B cell (primary cell): ENCODE measurements around the gene DNAH10. TPM values are rescaled to one million over a fixed set of nuclear protein-coding genes. Genes with fewer than 3 reads are reported as not detected.

Source experiments
- ATAC-seq: fragments of 200-7000 bp; cut with Tn5 transposase; one replicate; pipeline ENCODE4 v1.10.0; 2021; ENCODE audit warnings: low read depth, mild to moderate bottlenecking, moderate number of reproducible peaks, moderate library complexity
- CTCF ChIA-PET: fragments of 350-600 bp; sonication (Branson Sonifier 250); formaldehyde crosslinking; loops from one replicate; lab custom pipeline; 2021; ENCODE audit warnings: antibody characterized with exemption, inconsistent platforms; lab: Charles Lee
- POLR2A ChIA-PET: fragments of 350-600 bp; sonication (Branson Sonifier 250); formaldehyde crosslinking; loops from one replicate; lab custom pipeline; 2021; ENCODE audit warnings: antibody characterized with exemption; lab: Charles Lee
- DNase-seq: peaks from one replicate; pipeline ENCODE4 v3.0.0; 2013
- H2AFZ ChIP-seq: 2 replicates; pipeline ENCODE4 v1.6.1; 2012; ENCODE audit warnings: mild to moderate bottlenecking, low read depth, low read length; ENCODE audit not compliant: insufficient read depth, poor library complexity, severe bottlenecking
- H3K27ac ChIP-seq, 2 donors: 1 replicate in 1 of 2; 2 replicates in 1 of 2; pipeline ENCODE4 v1.5.1; 2012 to 2013; ENCODE audit warnings: low read length in 2 of 2, mild to moderate bottlenecking in 2 of 2, moderate library complexity in 1 of 2
- H3K27me3 ChIP-seq, 4 experiments: fragments of 200-600 bp in 1 of 4; sonication (generic) in 1 of 4; replicated peaks in 1 of 4; 1 replicate in 2 of 4; 2 replicates in 2 of 4; pipeline versions ENCODE4 v1.6.1 to v1.7.0; 2013 to 2016; ENCODE audit warnings: low read length in 3 of 4, mild to moderate bottlenecking in 2 of 4, mixed read lengths in 1 of 4, moderate library complexity in 1 of 4; ENCODE audit not compliant: insufficient read depth in 4 of 4, control insufficient read depth in 3 of 4; ENCODE audit errors: control extremely low read depth in 1 of 4
- H3K36me3 ChIP-seq, 2 experiments: replicated peaks in 1 of 2; 1 replicate in 1 of 2; 2 replicates in 1 of 2; pipeline versions ENCODE4 v1.6.1 to v1.7.1; 2013; ENCODE audit warnings: low read length in 1 of 2; ENCODE audit not compliant: insufficient read depth in 2 of 2, control insufficient read depth in 1 of 2; ENCODE audit errors: control extremely low read depth in 1 of 2, extremely low read depth in 1 of 2
- H3K4me1 ChIP-seq, 2 donors: fragments of 200-600 bp in 1 of 2; sonication (generic) in 1 of 2; 1 replicate in 1 of 2; 2 replicates in 1 of 2; pipeline versions ENCODE4 v1.5.1 to v1.6.1; 2013 to 2017; ENCODE audit warnings: low read length in 2 of 2; ENCODE audit not compliant: control insufficient read depth in 2 of 2, insufficient read depth in 2 of 2
- H3K4me2 ChIP-seq: replicated peaks from 2 replicates; pipeline ENCODE3; 2012; ENCODE audit warnings: mild to moderate bottlenecking, low read depth, low read length; ENCODE audit not compliant: poor library complexity, severe bottlenecking
- H3K4me3 ChIP-seq, 5 experiments: fragments of 200-600 bp in 1 of 5; sonication (generic) in 1 of 5; 1 replicate in 3 of 5; 2 replicates in 2 of 5; pipeline versions ENCODE4 v1.5.1 to v1.7.0; 2011 to 2016; ENCODE audit warnings: low read length in 4 of 5, mild to moderate bottlenecking in 4 of 5, low read depth in 2 of 5, control low read depth in 1 of 5, moderate library complexity in 1 of 5; ENCODE audit not compliant: insufficient read depth in 1 of 5; ENCODE audit errors: control extremely low read depth in 1 of 5, extremely low read depth in 1 of 5
- H3K79me2 ChIP-seq: fragments of 200-600 bp; sonication (generic); one replicate; pipeline ENCODE4 v1.6.0; 2016; ENCODE audit warnings: low read length; ENCODE audit not compliant: control insufficient read depth, insufficient read depth
- H3K9ac ChIP-seq: fragments of 200-600 bp; sonication (generic); 2 replicates; pipeline ENCODE4 v1.6.1; 2017; ENCODE audit warnings: mild to moderate bottlenecking, low read length, moderate library complexity
- H3K9me3 ChIP-seq, 3 donors: one replicate each; pipeline versions ENCODE4 v1.6.1 to v1.7.1; 2013; ENCODE audit warnings: low read length in 2 of 3; ENCODE audit not compliant: control insufficient read depth in 2 of 3, insufficient read depth in 1 of 3; ENCODE audit errors: control extremely low read depth in 1 of 3
- H4K20me1 ChIP-seq: 2 replicates; pipeline ENCODE4 v1.6.0; 2012; ENCODE audit warnings: mild to moderate bottlenecking, low read length; ENCODE audit not compliant: insufficient read depth, control insufficient read depth, poor library complexity, severe bottlenecking
- H3K27ac Mint-ChIP-seq: one replicate; pipeline ENCODE4 v1.8.0; 2021; ENCODE audit warnings: mixed read lengths
- H3K27me3 Mint-ChIP-seq: one replicate; pipeline ENCODE4 v1.8.0; 2021; ENCODE audit warnings: mixed read lengths
- H3K4me1 Mint-ChIP-seq: one replicate; pipeline ENCODE4 v1.8.0; 2021; ENCODE audit warnings: mixed read lengths
- H3K4me3 Mint-ChIP-seq: one replicate; pipeline ENCODE4 v1.8.0; 2021; ENCODE audit warnings: mixed read lengths
- H3K9me3 Mint-ChIP-seq: one replicate; pipeline ENCODE4 v1.8.0; 2022; ENCODE audit warnings: mixed read lengths; ENCODE audit not compliant: insufficient read depth
- CTCF ChIP-seq: fragments of 200-600 bp; IDR thresholded peaks from one replicate; pipeline ENCODE4 v1.8.0; 2022; ENCODE audit warnings: antibody characterized with exemption, mild to moderate bottlenecking
- EZH2 ChIP-seq: IDR thresholded peaks from 2 replicates; pipeline ENCODE4 v1.6.1; 2012; ENCODE audit warnings: borderline replicate concordance, low read depth, mild to moderate bottlenecking, moderate library complexity, low read length; ENCODE audit not compliant: insufficient read depth, poor library complexity, severe bottlenecking
- WGBS: methylation state at CpG from one replicate; pipeline ENCODE4 v1.1.5; 2013; ENCODE audit warnings: missing lambda C conversion rate; ENCODE audit not compliant: insufficient coverage; 5-methylcytosine and 5-hydroxymethylcytosine counted together
- intact Hi-C: fragments of 100-400 bp; cut with micrococcal nuclease; formaldehyde crosslinking; loops from one replicate; pipeline ENCODE4 v1.10.0; 2022
- polyA plus RNA-seq: library from polyadenylated mRNA; depleted of rRNA; stranded (reverse); fragments of >200 nt; gene quantifications from 2 replicates; pipeline ENCODE4 v1.2.3, GENCODE V29; 2012
- total RNA-seq, 2 donors: library from RNA; stranded (reverse); fragments of 120-200 nt in 1 of 2; gene quantifications; 1 replicate in 1 of 2; 2 replicates in 1 of 2; pipeline versions ENCODE4 v1.2.3 to v1.2.4, GENCODE V29; 2013 to 2022

Gene DNAH10
- total and polyA plus RNA-seq, 2 donors (not counting 1 experiment from before 2014, with no cell fraction given), result 0.24 to 0.99 TPM

DNA sequence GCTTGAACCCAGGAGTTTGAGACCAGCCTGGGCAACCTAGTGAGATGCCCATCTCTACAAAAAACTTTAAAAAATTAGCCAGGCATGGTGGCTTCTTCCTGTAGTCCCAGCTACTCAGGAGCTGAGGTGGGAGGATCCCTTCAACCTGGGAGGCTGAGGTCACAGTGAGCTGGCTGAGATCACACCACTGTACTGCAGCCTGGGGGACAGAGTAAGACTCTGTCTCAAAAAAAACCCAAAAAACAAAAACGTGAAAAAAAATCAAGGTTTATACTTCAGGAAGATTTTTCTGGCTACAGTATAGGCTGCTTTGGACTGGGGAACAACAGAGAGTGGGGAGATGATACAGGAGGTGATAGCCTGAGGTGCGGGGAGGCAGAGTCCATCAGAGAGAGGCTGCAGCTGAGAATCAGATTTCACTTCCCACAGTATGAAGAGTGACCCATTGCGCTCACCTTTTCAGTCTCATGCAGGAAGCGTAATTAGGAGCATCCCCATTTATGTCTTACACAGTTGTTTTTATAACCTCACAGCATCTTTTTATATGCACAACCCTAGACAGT lies 28.9 kb downstream of the DNAH10 start:
- Mint-ChIP-seq H3K9me3 (peaks cover 3% of the 10 kb centered on the region), H3K4me1 (no peaks in the 10 kb centered on the region), H3K4me3 (no peak overlapping the region), H3K27me3 (no peaks in the 10 kb centered on the region), H3K27ac (no peak overlapping the region)
- Histone ChIP-seq H3K4me3 (no peak overlapping the region), H3K36me3 (no peaks in the 10 kb centered on the region), H3K79me2 (no peaks in the 10 kb centered on the region), H3K27me3 (no peaks in the 10 kb centered on the region), H3K27ac (no peak overlapping the region), H3K9ac (no peak overlapping the region), H3K4me2 (no peak overlapping the region), H3K4me1 (no peaks in the 10 kb centered on the region), H4K20me1 (no peaks in the 10 kb centered on the region), H2AFZ (no peak overlapping the region), H3K9me3 (peaks cover 0 to 4% (median 0%) of the 10 kb centered on the region in 3 donors)
- no peak for ATAC-seq
- ChIA-PET POLR2A (no interaction called here), CTCF (interaction anchor here (1.1 kb wide), 1 partner anchor 11 kb away, joined by 3 read pairs; no protein-coding TSS in a partner anchor)
- intact Hi-C loops, result no loop called here
- TF ChIP-seq CTCF (no peak), EZH2 (no peak)
- DNase-seq, result no peak
- WGBS, result 78% methylated on average over 3 of the region's 4 CpGs

DNA sequence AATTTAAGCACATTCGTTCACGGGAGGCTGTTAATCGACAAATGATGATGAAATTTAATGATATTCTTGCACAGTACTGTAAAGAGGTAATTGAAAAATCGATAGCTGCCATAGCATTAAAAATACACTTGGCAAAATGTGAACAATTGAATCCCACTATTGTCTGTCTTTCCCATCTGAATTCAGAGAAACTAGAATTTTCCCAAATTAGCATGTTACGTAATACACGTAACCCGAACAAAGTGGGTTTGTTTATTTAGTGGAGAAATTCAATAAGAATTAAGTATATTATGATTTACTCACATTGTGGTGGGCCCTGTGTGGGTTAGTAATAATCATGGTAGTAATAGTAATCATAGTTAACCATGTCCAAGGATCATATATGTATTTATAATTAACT lies 31.9 kb downstream of the DNAH10 start:
- no peaks in the 10 kb centered on the region for H3K36me3 ChIP-seq
- H3K4me3 ChIP-seq, result no peak overlapping the region
- H3K4me1 ChIP-seq, result no peaks in the 10 kb centered on the region
- TF ChIP-seq CTCF, result no peak
- no peak for TF ChIP-seq EZH2
- DNase-seq (no peak), ATAC-seq (no peak)
- no peak overlapping the region for H3K4me3 Mint-ChIP-seq
- no peak overlapping the region for H2AFZ ChIP-seq
- no peaks in the 10 kb centered on the region for H3K4me1 Mint-ChIP-seq
- no peak overlapping the region for H3K4me2 ChIP-seq
- CTCF ChIA-PET, result no interaction called here
- no peaks in the 10 kb centered on the region for H3K79me2 ChIP-seq
- H3K9ac ChIP-seq, result no peak overlapping the region
- no peak overlapping the region for H3K27ac ChIP-seq
- no peaks in the 10 kb centered on the region for H4K20me1 ChIP-seq
- H3K9me3 ChIP-seq, result peaks cover 0 to 4% (median 0%) of the 10 kb centered on the region in 3 donors
- no CpG with 5 or more reads among the region's 7 CpGs for WGBS
- POLR2A ChIA-PET, result no interaction called here
- H3K27ac Mint-ChIP-seq, result no peak overlapping the region
- no peaks in the 10 kb centered on the region for H3K27me3 ChIP-seq
- intact Hi-C loops, result no loop called here
- peaks cover 3% of the 10 kb centered on the region for H3K9me3 Mint-ChIP-seq
- H3K27me3 Mint-ChIP-seq, result no peaks in the 10 kb centered on the region
